Renal cortical epithelial cell (primary cell): ENCODE results near the gene CAMK4. TPM values are rescaled to one million over a fixed set of nuclear protein-coding genes. Genes with fewer than 3 reads are reported as not detected.
"Not testable (repeated sequence)": the region's sequence is repeated elsewhere in the genome, so short reads cannot be mapped to it uniquely, and the experiment has no call there.

ENCODE experiments used
- DNase-seq: peaks from one replicate; pipeline ENCODE4 v3.0.0-alpha.2; 2011; ENCODE audit warnings: low read depth
- total RNA-seq: library from RNA; depleted of rRNA; stranded (reverse); fragments of >200 nt; gene quantifications from 2 replicates; pipeline ENCODE4 v1.2.3, GENCODE V29; 2014

CAMK4 gene
- total RNA-seq, 1 donor from 2014 or later = 0.20 TPM

DNA sequence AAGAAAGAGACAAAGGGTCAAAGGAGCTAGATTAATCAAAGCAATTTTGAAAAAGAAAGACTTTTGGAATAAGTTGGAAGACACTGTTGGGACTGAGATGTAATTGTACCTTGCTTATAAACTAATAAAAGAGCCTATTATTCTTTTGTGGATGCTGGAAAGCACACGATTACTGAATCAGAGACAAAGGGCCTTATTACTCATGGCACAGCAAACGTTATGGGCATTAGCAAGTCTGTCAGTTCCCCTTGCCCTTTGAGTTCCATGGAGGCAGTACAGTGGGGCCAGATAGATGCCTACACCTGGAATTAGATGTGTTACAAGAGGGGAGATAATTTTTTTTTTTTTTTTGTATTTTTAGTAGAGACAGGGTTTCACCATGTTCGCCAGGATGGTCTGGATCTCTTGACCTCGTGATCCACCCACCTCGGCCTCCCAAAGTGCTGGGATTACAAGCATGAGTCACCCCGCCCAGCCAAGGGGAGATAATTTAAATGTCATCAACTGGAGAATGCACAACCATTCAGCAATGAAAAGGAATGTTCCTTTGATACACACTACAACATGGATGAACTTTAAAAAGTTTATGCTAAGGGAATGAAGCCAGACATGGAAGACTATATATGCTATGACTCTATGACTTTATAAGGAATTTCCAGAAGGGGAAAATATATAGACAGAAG is 159.2 kb downstream of the CAMK4 start:
- DNase-seq = no peak

DNA sequence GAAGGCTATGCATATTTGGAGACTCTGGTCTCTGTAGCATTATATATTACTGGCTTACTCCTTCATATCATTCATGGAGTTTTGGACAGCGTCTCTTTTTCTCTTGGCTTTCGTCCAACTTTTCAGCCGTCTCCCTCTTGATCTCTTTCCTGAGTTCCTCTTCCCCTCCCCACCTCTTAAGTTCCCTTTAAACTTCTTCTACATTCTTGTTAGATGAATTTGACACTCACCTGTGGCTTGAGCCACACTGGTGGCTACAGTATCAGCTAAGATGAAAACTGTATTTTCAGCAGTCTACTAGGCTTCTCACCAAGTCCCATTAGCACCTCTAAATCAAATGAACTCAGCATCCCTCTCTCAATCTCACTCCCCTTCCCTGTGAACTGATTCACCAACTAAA is 160.0 kb downstream of the CAMK4 start:
- no peak for DNase-seq

DNA sequence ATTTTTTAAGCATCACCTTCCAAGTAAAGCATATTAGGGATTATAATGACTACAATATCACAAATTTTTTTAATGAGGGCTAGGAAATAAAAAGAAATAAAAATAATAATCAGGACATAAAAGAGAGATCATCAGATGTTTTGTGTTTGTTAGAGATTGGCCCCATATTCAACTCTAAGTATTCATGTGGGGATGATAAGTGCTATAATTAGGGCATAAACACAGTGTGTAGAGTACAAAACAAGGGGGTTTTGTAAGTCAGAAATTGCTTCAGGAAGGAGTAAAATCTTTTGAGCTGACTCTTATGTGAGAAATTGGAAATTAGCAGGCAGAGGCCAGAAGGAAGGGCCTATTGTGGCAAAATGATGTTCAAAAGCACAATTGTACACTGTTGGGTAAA is 160.9 kb downstream of the CAMK4 start:
- DNase-seq = no peak

DNA sequence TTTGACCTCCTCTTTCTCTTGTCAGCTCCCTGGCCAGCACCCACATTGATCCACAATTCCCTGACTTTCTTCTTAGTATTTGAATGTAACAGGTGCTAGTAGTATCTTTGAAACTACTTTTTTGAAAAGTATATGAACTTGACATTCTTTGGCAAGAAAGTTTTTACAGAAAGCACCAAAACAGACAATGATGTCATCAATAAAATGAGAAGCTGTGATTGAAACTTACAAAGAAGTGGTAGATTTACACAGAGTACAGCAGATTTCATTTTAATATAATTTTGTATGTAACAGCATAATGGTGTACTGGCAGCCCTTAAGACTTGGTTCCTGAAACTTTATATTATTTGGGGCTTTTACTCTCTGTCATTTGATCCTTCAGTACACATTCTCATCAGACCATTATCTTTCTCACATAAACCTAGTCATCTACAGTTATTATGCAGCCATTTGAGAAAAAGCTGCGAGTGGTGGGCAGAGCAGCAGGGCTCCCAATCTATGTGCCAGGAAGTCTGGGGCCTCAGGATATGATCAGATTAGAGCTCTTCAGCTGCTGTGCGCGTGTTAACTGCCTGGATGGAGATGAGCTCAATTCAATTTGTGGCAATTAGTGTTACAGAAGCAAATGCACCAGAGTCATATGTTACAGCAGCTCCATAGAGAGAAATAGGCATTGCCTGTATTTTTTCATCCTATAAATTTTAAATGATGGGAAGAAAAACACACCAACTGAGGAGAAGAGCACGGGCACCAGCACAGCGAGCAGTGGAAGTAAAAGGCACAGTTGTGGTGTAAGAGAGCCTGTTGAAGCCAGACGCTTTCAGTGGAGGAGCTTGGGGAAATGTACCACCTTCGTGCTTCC is 162.0 kb downstream of the CAMK4 start:
- DNase-seq = no peak

DNA sequence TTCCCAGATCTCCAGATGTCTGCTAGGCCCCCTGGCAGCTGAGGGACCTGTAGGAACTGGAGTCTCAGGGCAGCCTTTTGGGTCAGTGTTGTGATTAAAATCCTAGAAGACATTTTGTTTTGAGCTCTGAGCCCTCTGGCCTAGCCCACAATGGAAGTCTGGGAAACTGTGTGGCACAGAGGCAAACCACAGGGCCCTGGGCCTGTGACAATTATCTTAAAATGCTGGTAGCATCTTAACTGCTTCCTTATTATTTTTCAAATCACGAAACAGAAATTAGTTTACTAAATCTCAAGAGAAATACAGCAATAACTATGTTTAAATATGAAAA is 162.6 kb downstream of the CAMK4 start:
- DNase-seq = no peak

DNA sequence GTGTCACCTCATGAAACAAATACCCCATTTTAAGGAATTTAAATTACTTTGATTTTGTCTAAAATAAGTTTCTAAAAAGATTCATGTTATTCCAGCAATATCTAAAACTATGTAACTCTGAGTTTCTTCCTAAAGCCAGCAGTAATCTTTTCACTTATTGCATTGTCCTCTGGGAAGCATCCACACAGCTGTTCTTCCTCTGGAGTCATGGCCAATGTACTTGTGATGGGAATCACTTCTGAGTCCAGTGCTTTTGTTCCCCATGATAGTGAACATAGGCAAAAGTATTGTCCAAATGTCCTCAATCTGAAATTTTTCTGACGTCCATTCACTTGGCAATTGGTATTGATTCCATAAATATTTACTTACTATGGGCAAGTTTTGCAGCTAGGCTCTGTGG is 163.2 kb downstream of the CAMK4 start:
- DNase-seq = no peak

DNA sequence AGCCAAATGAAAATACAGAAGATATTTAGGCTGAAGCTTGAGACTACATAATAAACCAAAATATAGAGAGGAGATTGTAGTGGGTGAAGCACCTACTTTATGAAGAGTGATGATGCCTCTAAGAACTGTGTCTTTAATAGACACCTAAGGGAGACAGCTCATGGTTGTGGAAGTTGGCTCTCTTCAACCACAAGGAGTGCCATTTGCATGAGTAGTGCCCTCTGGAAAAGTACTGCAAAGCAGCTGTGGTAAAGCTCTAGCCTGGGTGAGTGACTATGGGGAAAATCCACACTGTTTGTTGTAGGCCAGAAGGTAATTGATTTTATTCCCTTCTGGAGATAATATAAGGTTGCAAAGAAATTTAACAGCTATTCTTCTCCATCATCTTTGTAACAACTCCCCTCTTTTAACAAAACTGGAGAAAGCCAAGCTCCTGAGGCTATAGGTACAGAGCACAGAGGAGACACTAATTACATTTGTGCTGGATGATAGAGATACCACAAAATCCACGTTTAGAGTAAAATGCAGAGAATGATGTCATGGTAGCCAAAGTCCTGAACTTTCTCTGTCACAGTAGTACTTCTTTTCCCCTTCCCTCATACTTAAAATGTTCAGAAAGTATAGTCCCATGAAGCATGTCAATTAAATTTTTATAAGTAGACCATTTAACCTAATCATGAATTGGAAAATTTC is 165.4 kb downstream of the CAMK4 start:
- DNase-seq = peak; percentile 86

DNA sequence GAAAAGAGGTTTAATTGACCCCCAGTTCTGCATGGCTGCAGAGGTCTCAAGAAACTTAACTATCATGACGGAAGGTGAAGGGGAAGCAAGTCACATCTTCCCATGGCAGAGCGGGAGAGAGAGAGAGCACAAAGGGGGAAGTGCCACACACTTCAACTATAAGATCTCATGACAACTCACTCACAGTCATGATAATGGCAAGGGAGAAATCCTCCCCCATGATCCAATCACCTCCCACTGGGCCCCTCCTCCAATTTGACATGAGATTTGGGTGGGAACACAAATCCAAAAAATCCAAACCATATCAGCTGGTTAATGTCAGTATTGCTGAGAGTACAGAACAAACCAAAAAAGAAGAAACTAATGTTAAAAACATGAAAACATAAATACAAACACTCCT is 168.0 kb downstream of the CAMK4 start:
- DNase-seq = no peak

DNA sequence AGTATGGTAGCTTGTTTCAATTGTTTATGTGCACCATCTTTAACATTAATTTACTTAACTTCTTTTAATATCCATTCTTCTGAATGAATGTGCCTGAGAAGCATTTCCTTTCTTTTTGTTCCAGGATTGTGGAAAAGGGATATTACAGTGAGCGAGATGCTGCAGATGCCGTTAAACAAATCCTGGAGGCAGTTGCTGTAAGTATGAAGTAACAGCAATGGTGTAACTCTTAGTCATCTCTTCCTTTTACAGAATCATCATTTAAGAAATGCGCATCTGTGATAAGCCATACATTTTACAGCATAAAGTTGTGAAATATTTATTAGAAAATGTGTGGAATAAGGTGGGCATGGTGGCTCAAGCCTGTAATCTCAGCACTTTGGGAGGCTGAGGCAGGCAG is 170.4 kb downstream of the CAMK4 start:
- DNase-seq = no peak

DNA sequence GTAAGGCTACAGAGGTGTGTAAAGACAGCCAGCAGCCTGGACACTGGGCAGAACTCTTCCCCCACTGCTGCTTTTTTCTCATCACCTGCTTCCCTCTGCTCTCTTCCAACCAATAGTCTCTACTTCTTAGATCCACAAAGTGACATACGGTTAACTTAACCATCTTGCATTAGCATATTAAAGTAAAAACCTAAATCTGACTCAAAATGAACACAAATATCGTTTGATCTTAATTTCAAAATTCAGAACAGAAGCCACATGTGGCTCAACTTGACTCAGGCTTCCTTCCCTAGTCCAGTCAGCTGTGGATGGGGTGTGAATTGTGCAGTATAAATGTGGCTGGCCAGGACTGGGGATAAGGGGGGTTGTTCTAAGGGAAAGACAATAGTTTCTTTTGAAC is 173.8 kb downstream of the CAMK4 start:
- no peak for DNase-seq

DNA sequence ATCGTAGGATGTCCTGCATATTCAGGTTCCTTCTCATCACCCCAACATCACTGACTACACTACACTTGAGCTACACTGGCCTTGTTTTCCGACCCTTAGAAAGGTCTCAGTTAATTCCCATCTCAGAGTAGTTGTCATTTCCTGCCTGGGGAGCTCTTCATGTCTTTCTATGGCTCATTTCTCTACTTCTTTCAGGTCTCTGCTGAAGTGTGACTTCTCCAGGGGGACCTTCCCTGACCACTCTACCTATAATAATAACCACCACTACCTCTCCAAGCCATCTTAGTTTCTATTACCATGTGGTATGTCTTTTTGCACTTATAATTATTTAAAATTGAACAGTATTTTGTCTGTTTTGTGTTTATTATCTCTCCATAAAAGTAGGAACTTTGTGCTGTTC is 174.9 kb downstream of the CAMK4 start:
- DNase-seq = no peak

DNA sequence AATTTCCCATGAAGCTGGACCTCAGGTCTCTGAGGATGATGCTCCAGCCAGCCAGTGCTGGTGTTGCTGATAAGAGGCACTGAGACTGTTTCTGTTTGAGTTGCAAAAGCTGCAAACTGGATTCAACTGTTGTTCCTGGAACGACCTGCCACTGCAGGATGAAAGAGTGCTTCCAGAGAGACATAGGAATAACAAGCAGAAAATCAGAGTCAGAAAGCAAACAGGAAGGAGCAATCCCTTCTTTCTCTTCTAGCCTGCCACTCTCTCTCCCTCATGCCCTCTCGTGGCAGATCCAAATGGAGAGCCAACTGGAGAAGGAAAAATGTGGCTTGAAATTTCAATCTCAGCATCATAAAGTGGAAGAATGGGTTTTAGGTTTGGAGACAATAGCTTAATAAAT is 177.7 kb downstream of the CAMK4 start:
- DNase-seq = no peak

DNA sequence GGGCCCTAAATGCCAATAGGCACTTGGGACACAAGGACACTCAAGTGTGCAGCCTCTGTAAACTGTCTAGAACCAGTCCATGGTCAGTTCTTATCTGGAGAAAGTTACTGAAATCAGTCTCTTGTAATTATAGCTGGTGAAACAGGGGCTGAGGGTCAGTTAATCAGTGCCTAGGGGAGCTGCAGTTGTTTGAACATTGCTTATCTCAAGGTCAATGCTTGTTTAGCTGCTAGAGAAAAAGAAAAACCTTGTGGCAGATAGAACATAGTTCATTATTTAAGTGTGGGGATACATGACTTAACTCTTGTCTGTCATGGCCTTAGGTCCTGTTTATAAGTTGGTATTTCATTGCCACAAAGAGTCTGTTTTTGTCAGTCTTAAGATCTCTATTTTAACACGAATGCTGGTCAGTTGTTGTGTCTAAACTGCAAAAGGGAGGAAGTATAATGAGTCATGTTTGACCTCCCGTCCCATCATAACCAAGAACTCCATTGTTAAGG is 180.1 kb downstream of the CAMK4 start:
- DNase-seq = peak; percentile 9

DNA sequence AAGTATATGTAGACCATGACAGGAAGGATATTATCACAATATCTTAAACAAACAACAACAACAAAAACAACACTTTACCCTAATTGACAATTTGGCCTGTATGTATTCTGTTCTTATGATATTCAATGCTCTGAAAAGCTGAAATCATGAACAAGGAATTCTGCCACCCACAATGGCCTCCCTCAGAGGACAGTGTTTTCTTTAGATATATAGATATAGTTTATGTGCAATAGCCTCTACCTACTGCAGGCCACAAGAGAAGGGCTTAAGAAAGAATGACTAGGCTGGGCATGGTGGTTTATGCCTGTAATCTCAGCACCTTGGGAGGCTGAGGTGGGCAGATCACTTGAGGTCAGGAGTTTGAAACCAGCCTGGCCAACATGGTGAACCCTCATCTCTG is 183.4 kb downstream of the CAMK4 start:
- no peak for DNase-seq

DNA sequence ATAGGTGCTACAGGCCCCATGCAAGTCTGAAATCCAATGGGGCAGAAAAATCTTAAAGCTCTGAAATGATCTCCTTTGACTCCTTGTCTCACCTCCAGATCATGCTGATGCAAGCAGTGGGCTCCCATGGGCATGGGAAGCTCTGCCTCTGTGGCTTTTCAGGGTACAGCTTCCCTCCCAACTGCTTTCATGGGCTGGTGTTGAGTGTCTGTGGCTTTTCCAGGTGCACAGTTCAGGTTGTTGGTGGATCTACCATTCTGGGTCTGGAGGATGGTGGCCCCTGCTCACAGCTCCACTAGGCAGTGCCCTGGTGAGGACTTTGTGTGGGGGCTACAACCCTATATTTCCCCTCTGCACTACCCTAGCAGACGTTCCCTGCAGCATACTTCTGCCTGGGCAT is 184.6 kb downstream of the CAMK4 start:
- no peak for DNase-seq

DNA sequence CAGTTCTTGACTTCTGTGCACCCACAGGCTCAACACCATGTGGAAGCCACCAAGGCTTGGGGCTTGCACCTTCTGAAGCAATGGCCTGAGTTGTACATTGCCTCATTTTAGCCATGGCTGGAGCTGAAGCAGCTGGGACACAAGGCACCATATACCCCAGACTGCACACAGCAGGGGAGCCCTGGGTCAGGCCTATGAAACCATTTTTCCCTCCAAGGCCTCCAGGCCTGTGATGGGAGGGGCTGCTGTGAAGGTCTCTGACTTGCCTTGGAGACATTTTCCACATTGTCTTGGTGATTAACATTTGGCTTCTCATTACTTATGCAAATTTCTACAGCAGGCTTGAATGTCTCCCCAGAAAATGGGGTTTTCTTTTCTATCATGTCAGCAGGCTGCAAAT is 185.1 kb downstream of the CAMK4 start:
- not testable (repeated sequence) for DNase-seq

DNA sequence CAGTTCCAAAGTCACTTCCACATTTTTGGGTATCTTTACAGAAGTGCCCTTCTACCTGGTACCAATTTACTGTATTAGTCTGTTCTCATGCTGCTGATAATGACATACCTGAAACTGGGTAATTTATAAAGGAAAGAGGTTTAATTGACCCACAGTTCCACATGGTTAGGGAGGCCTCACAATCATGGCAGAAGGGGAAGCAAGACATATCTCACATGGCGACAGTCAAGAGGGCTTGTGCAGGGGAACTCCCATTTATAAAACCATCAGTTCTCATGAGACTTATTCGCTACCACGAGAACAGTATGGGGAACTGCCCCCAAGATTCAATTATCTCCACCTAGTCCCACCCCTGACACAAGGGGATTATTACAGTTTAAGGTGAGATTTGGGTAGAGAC is 185.9 kb downstream of the CAMK4 start:
- DNase-seq = not testable (repeated sequence)

DNA sequence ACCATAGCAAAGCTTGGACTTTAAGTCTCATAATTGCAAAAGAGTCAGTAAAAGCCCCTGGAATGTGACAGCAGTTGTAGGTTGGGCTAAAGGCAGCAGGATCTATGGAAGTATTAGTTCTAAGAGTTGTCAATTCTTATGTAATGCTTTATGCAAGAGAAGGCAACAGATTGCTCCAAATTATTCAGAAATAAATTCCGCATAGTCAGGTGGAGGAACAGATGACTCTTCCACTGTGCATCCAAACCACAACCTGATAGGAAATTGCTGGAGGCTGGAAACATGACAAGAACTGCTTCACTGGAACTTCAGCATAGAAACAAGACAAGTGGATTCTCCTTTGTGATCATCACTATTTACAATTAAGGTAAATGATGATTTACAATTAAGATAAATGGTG is 187.1 kb downstream of the CAMK4 start:
- DNase-seq = peak; percentile 9

DNA sequence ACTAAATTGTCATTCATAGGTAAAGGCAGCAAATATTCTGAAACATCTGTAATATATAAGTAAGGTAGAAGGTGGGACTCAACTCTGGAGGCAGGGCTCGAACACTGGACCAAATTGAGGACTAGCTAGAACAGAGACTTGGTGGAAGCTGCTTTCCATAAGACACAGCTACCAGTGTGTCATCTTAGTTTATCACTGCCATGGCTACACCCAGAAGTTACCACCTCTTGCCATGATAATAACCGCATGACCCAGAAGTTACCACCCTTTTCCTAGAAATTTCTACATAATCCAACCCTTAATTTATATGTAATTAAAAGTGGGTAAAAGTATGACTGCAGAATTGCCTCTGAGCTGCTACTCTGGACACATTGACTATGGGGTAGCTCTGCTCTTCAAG is 188.4 kb downstream of the CAMK4 start:
- DNase-seq = no peak

DNA sequence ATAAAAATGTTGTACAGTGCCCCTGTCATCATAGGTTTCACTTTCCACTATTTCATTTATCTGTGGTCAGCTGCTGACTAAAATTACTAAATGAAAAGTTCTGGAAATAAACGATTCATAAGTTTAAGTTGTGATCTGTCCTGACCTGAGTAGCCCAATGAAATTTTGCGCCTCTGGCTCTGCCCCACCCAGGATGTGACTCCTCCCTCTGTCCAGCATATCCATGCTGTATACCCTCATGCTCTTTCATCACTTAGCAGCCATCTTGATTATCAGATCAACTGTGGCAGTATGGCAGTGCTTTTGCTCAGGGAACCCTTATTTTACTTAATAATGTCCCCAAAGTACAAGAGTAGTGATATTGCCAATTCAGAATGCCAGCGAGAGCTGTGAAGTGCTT is 190.9 kb downstream of the CAMK4 start:
- DNase-seq = no peak

DNA sequence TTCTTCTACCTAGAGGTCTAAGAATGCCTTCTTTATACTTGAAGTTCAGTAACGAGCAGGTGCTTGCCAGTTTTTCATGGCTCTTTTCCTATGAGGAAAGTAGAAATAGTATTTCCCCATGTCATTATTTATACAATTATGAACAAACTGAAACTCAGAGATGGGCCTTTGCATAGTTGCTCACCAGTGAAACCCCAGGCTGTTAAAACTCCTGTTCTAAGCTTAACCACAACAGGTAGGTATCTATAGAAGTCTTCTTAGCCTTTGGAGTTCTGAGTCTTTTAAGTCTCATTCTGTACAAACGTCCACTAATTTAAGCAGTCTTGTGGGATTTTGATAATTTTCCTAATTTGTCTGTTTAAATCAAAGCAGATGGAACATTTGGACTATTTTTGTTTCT is 198.1 kb downstream of the CAMK4 start:
- DNase-seq = no peak

DNA sequence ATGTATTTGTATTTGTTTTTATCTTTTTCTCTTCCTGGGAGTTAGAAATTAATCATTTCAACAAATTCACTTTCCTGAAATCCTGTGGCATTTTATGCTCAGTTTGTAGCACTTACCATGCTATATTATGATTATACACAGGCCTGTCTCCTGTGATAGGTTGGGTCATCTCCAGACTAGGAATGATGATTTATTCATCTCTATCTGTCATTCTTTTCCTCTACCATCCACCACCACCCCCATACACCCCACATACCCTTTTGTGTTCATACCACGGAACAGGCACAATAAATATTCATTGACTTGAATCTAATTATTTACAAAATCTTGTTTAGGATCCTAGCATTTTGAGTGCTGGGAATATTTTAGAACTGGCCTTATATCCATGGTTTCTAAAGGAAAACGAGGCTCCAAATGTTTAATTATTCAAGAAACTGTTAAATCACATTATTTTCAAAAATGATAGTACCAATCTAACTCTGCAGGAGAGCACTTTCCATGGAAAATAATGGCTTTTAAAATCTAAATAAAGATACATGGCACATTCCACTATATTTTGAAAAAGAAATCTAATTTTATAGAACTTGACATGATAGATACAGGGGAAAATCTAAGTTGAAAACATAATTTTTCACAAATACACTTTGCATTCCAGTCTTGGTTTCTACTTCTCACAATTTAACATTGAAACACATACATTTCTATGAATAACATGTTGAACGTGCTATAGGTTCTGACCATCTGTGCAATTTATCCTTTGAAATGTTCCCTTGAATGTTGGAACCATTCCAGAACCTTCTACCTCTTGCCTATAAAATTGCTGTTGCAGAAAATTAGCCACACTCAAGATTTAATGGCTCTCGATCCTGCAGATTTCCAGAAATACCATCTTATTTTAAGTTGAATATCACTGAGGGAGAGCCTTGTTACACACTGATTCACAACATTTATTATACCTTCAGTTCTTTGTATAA is 198.8 kb downstream of the CAMK4 start:
- DNase-seq = peak; percentile 12
